ENCODE measurements around the gene RPL36A.

The RPL36A gene

GRCh38 chrX:101430457-101431078 lies 39.8 kb downstream of the RPL36A start:
- no peak for DNase-seq

- no peak for DNase-seq
Observed at GRCh38 chrX:101442085-101442484, 51.3 kb downstream of the RPL36A start.
